ENCODE measurements around the gene STXBP6. TPM values are rescaled to one million over a fixed set of nuclear protein-coding genes. Genes with fewer than 3 reads are reported as not detected.

Gene STXBP6
- total RNA-seq, 1 donor from 2014 or later, result 1.7 TPM

- Mint-ChIP-seq H3K27me3 (ENCODE audit: low read depth) (no peaks in the 10 kb centered on the region), H3K4me1 (ENCODE audit: low read depth) (peaks cover 32% of the 10 kb centered on the region), H3K9me3 (ENCODE audit: low read depth) (peaks cover 5% of the 10 kb centered on the region), H3K36me3 (ENCODE audit: low read depth) (no peaks in the 10 kb centered on the region), H3K27ac (ENCODE audit: unreplicated experiment) (no peak overlapping the region), H3K4me3 (ENCODE audit: unreplicated experiment) (no peak overlapping the region)
- no peak for TF ChIP-seq CTCF (IDR thresholded peaks at IDR 0.05)
- no peak for DNase-seq (ENCODE audit: low spot score)
These were observed 48.8 kb downstream of the STXBP6 start for GRCh38 chr14:25001156-25001555.

GRCh38 chr14:24999157-24999556 is 50.8 kb downstream of the STXBP6 start:
- H3K4me1 Mint-ChIP-seq (ENCODE audit: low read depth), result peaks cover 30% of the 10 kb centered on the region
- TF ChIP-seq CTCF (IDR thresholded peaks at IDR 0.05), result no peak
- peaks cover 5% of the 10 kb centered on the region for H3K9me3 Mint-ChIP-seq (ENCODE audit: low read depth)
- no peaks in the 10 kb centered on the region for H3K36me3 Mint-ChIP-seq (ENCODE audit: low read depth)
- no peak overlapping the region for H3K4me3 Mint-ChIP-seq (ENCODE audit: unreplicated experiment)
- H3K27ac Mint-ChIP-seq (ENCODE audit: unreplicated experiment), result no peak overlapping the region
- no peaks in the 10 kb centered on the region for H3K27me3 Mint-ChIP-seq (ENCODE audit: low read depth)
- DNase-seq (ENCODE audit: low spot score), result no peak

- H3K27me3 Mint-ChIP-seq (ENCODE audit: low read depth), result no peaks in the 10 kb centered on the region
- no peak overlapping the region for H3K4me3 Mint-ChIP-seq (ENCODE audit: unreplicated experiment)
- peaks cover 5% of the 10 kb centered on the region for H3K9me3 Mint-ChIP-seq (ENCODE audit: low read depth)
These were observed 52.8 kb downstream of the STXBP6 start for GRCh38 chr14:24996930-24997725.

GRCh38 chr14:24995016-24995415 is 54.9 kb downstream of the STXBP6 start:
- Mint-ChIP-seq H3K27ac (ENCODE audit: unreplicated experiment) (no peak overlapping the region), H3K27me3 (ENCODE audit: low read depth) (no peaks in the 10 kb centered on the region)
- no peak for TF ChIP-seq CTCF (IDR thresholded peaks at IDR 0.05)

More at GRCh38 chr14:24996930-24997725, 52.8 kb downstream of the STXBP6 start:
- Mint-ChIP-seq H3K27ac (ENCODE audit: unreplicated experiment) (no peak overlapping the region), H3K36me3 (ENCODE audit: low read depth) (no peaks in the 10 kb centered on the region), H3K4me1 (ENCODE audit: low read depth) (peaks cover 18% of the 10 kb centered on the region)
- no peak for TF ChIP-seq CTCF (IDR thresholded peaks at IDR 0.05)
- DNase-seq (ENCODE audit: low spot score), result no peak

GRCh38 chr14:24993631-24994030 is 56.3 kb downstream of the STXBP6 start:
- Mint-ChIP-seq H3K36me3 (ENCODE audit: low read depth) (no peaks in the 10 kb centered on the region), H3K27me3 (ENCODE audit: low read depth) (no peaks in the 10 kb centered on the region), H3K9me3 (ENCODE audit: low read depth) (no peaks in the 10 kb centered on the region), H3K4me3 (ENCODE audit: unreplicated experiment) (no peak overlapping the region), H3K27ac (ENCODE audit: unreplicated experiment) (no peak overlapping the region), H3K4me1 (ENCODE audit: low read depth) (peaks cover 6% of the 10 kb centered on the region)
- TF ChIP-seq CTCF (IDR thresholded peaks at IDR 0.05), result no peak
- no peak for DNase-seq (ENCODE audit: low spot score)

More at GRCh38 chr14:24995016-24995415, 54.9 kb downstream of the STXBP6 start:
- H3K9me3 Mint-ChIP-seq (ENCODE audit: low read depth), result peaks cover 5% of the 10 kb centered on the region
- H3K36me3 Mint-ChIP-seq (ENCODE audit: low read depth), result no peaks in the 10 kb centered on the region
- DNase-seq (ENCODE audit: low spot score), result no peak
- H3K4me1 Mint-ChIP-seq (ENCODE audit: low read depth), result no peaks in the 10 kb centered on the region
- no peak overlapping the region for H3K4me3 Mint-ChIP-seq (ENCODE audit: unreplicated experiment)
